KOPT-K1 (cell line): ENCODE measurements around the gene MOCS1.
"Not testable (repeated sequence)": the region's sequence is repeated elsewhere in the genome, so short reads cannot be mapped to it uniquely, and the experiment has no call there.

ENCODE experiments used
- H3K27ac ChIP-seq: fragments of 200-600 bp; sonication (generic); 2 replicates; pipeline ENCODE4 v1.5.1; 2016; ENCODE audit warnings: antibody characterized with exemption, mild to moderate bottlenecking, low read depth, low read length; ENCODE audit not compliant: poor library complexity, severe bottlenecking
- H3K36me3 ChIP-seq: fragments of 200-600 bp; sonication (generic); 2 replicates; pipeline ENCODE4 v1.5.1; 2017; ENCODE audit warnings: antibody characterized with exemption, mild to moderate bottlenecking, low read length, moderate library complexity; ENCODE audit not compliant: insufficient read depth
- H3K9me3 ChIP-seq: fragments of 200-600 bp; sonication (generic); 2 replicates; pipeline ENCODE4 v1.5.1; 2017; ENCODE audit warnings: antibody characterized with exemption, low read length, mild to moderate bottlenecking; ENCODE audit not compliant: insufficient read depth, poor library complexity, severe bottlenecking

The MOCS1 gene

DNA sequence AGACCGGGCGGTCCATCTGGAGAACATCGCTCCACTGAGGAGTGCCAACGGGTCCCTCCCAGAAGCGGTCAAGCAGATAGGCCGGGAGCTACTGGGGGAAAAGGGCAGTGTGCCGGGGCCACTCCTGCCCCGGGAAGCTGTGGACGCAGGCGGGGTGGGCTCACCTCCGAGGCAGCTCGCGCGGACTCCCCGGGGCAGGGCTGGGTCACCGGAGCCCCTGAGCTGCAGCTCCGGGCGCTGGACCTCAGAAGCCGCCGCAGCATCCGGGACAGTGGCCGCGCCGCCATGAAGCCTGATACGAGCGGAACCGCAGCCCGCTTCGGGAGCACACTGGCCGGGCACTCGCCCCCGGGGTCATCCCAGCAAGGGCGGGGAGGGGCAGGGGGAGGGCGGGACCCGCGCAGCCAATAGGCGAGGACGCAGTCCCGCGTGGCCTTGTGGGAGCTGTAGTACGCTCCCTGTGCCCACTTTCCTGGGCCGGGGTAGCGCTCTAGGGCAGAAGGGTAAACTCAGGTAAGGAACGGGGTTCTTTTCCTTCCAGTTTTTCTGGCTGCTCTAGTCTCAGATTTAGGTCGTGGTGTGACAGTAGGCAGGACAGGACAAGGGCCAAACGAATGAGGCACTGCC, at the start of gene MOCS1:
MOCS1 (minus strand) TSS at position 332 of the 627 bp plus-strand sequence; CDS start at position 287, 45 bp downstream.
- H3K27ac ChIP-seq = peak within 1 kb of the TSS; percentile 56
- no peaks in the 10 kb centered on the region for H3K36me3 ChIP-seq
- no peaks in the 10 kb centered on the region for H3K9me3 ChIP-seq

DNA sequence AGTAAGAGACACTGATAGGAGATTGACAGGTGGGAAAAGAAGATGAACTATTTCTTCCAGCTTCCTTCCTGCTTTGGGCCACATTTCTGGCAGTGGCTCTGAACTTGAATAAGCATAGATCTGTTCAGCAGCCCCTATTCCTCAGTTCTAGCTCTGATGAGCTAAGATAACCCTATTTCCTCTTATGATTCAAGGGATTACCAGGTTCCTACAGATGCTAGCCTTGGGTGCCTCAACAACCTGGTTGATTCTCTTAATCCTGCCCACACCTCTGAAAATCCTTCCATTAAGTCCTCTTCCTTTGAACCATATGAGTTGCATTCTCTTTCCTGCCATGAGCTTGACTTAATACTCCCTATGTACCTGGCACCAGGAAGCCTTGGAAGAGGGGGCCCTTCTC, 49.8 kb upstream of the MOCS1 start:
- Histone ChIP-seq H3K27ac (no peak overlapping the region), H3K36me3 (no peaks in the 10 kb centered on the region), H3K9me3 (no peaks in the 10 kb centered on the region)

DNA sequence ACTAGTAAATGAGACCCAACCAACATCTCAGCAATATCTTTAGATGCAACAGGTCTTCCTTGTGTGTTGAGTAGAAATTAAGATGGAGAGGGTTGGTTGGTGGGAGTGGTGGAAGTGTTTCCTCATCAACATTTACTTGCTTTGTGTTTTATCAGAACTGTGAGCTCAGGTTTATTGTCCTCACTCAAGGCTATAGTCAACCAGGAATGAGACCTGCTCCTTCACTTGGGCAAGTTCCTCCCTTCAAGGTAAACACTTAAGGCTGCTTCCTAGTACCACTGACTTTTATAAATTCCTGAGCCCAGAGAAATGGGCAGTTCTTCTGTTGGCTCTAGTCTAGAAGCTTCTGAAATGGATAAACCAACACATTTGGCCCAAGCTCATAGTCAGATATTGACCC, 48.9 kb upstream of the MOCS1 start:
- H3K27ac ChIP-seq = no peak overlapping the region
- H3K9me3 ChIP-seq = no peaks in the 10 kb centered on the region
- no peaks in the 10 kb centered on the region for H3K36me3 ChIP-seq

DNA sequence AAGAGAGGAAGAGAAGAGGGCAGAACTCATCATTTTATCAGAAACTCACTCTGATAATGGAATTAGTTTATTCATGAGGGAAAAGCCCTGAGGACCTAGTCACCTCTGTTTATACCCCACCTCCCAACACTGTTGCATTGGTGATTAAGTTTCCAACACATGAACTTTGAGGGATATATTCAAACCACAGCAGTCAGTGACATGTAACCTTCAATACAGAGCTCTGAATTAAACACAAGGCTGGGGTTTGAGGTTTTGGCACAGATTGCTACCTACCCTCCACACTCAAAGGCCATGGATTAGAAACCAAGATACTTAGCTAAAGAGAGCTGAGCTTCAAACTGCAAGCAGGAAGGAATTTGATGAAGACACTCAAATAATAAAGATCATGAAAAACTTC, 48.5 kb upstream of the MOCS1 start:
- H3K27ac ChIP-seq = no peak overlapping the region
- no peaks in the 10 kb centered on the region for H3K36me3 ChIP-seq
- no peaks in the 10 kb centered on the region for H3K9me3 ChIP-seq

DNA sequence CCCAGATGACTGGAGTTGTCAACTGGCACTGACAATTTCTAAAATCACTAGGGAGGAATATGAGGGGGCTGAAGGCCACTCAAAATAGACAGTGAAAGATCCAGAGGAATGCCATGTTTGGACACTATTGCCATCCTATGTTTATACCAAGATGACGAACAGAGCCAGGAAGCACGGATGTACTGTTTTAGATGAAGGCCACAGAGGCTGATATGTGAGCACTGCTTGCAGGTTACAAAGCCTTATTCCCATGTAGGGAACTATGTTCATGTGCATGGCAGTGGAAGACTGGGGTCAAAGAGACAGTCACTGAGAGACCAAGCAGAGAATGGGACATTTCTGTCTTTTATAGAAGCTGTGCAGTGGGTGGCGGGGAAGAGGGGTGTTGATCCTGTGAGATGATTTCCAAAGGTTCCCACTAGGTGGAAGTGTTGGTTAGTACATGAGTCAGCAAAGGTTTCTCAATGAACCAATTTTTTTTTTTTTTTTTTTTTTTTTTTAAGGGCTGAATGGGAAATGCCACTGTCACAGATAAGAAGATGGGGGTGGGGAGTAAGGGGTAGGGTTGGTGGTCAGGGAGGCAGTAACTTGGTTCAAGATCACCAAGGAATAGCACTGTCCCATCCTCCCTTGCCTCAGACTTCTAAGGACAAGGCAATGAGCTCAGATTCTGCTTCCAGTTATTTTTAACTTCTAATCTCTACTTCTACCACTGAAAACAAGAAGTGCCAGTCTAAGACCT, 46.7 kb upstream of the MOCS1 start:
- Histone ChIP-seq H3K36me3 (no peaks in the 10 kb centered on the region), H3K27ac (no peak overlapping the region), H3K9me3 (no peaks in the 10 kb centered on the region)

DNA sequence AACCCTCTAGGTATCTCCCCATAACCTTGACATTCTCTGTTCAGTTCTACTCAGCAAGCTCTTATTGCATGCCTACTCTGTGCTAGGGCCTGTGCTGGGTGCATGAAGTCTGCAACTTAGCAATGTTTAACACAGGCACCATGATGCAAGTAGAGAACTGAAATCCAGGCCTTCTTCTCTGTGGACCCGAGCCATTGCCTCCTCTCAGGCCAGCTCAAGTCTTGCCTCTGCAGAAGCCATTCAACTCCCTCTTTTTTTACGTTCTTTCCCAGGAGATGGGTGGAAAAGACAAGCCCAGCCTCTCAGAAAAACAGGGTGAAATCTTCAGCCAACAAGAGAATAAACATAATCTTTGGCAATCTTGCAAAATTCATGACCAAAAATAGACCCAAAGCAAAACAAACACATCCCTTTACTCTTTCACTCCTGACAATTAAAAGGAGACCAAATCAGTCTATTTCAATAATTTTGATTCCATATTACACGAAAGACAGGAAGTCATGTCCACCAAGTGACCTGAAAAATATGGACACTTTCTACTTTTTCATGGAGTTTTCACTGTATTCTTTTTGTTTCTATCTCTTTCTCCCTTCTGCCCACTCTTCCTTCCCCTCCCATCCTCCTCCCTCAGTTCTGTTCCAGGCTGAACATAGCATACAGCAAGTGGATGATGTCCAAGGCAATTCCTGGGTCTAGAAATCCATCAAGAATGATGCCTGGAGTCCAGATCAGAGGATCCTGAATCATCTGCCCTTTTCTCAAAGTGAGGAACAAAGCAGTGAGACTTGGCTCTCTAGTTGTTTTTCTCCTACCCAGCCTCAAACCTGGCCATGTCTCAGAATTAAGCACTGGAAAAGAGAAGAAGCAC, 45.4 kb upstream of the MOCS1 start:
- H3K36me3 ChIP-seq = no peaks in the 10 kb centered on the region
- H3K9me3 ChIP-seq = no peaks in the 10 kb centered on the region
- no peak overlapping the region for H3K27ac ChIP-seq

DNA sequence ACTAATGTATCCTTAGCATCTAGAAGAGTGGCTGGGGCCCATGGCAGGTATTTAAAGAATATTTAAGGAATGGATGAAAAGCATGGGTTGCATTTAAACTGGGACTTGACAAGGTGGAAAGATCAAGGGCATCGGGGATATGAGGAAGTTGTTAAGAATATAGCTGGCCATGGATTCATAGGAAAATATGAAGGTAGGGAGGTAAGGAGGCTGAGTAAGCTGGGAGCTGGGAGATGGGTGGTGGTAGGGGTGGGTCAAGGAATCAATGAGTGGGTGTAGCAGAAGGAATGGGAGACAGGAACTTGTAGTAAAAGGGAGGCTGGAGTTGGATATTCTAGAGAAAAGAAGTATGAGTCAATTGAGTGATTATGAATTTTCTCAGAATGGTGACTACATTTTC, 44.0 kb upstream of the MOCS1 start:
- no peak overlapping the region for H3K27ac ChIP-seq
- no peaks in the 10 kb centered on the region for H3K9me3 ChIP-seq
- no peaks in the 10 kb centered on the region for H3K36me3 ChIP-seq

DNA sequence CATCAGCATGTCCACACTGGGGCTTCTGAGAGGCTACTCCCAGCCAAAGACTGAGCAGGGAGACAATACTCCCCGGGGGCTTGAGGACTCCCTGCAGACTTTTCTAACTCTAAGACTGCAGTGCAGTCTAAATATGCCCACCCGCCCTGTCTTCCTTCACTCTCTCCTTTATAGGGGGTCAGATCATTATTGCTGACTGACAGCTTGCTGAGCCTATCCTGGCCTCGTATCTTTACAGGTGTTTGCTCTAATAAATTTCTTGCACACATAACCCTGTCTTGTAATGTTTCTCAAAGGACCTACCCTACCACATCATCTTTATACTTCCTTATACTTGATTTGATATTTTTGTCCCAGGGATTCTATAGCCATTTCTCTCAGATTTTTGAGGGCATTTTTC, 39.4 kb upstream of the MOCS1 start:
- no peaks in the 10 kb centered on the region for H3K9me3 ChIP-seq

DNA sequence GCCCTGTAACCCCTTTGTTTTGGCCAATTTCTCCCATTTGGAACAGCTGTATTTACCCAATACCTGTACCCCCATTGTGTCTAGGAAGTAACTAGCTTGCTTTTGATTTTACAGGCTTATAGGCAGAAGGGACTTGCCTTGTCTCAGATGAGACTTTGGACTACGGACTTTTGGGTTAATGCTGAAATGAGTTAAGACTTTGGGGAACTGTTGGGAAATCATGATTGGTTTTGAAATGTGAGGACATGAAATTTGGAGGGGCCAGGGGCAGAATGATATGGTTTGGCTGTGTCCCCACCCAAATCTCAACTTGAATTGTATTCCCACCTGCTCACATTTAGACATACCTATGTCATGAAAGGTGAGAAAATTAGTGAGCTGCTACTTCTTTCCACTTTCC, 38.5 kb upstream of the MOCS1 start:
- not testable (repeated sequence) for H3K36me3 ChIP-seq, H3K27ac ChIP-seq, H3K9me3 ChIP-seq

More for the DNA sequence above, 39.4 kb upstream of the MOCS1 start:
- H3K27ac ChIP-seq = no peak overlapping the region
- no peaks in the 10 kb centered on the region for H3K36me3 ChIP-seq

DNA sequence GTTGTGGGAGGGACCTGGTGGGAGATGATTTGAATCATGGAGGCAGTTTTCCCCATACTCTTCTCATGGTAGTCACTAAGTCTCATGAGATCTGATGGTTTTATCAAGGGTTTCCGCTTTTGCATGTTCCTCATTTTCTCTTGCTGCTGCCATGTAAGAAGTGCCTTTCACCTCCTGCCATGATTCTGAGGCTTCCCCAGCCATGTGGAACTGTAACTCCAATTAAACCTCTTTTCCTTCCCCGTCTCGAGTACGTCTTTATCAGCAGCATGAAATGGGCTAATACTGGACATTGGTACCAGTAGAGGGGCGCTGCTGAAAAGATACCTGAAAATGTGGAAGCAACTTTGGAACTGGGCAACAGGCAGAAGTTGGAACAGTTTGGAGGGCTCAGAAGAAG, 36.9 kb upstream of the MOCS1 start:
- H3K9me3 ChIP-seq, H3K27ac ChIP-seq, H3K36me3 ChIP-seq: not testable (repeated sequence)

DNA sequence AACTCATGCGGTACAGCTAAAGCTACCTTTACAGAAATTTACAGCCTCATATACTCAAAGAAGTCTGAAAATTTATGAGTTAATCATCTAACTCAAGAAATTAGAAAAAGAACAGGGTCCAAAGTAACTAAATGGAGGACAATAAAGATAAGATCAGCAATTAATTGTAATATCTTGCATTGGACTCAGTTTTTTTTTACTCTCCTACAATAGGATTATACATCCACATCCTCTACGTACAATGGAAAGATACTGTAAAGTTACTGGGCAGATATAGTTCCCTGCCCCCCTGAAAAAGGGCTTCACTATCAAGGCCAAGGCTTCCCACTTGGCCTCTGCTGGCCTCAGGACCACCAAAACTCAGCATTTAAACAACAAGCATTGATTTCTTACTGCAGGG, 31.5 kb upstream of the MOCS1 start:
- Histone ChIP-seq H3K27ac (no peak overlapping the region), H3K36me3 (no peaks in the 10 kb centered on the region)

DNA sequence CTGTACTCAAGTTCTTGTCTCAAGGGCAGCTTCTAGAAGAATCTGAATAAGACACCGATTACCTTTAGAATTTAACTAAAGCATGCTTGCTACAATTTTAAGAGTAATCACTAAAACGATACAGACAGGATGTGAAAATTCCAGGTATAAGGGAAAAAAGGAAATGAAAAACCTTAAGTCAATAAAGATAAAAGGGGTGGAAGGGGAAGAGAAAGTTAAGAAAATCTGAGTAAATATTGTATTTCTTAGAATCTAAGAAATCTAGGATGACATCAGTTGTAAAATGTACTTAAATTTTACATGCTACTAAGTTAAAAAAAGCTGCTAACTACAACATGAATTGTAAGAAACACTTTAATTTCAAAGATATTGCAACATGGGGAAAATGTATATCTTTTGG, 30.3 kb upstream of the MOCS1 start:
- H3K27ac ChIP-seq = no peak overlapping the region
- H3K36me3 ChIP-seq = no peaks in the 10 kb centered on the region
- H3K9me3 ChIP-seq = peaks cover 6% of the 10 kb centered on the region

More for the DNA sequence above, 31.5 kb upstream of the MOCS1 start:
- H3K9me3 ChIP-seq = no peaks in the 10 kb centered on the region

DNA sequence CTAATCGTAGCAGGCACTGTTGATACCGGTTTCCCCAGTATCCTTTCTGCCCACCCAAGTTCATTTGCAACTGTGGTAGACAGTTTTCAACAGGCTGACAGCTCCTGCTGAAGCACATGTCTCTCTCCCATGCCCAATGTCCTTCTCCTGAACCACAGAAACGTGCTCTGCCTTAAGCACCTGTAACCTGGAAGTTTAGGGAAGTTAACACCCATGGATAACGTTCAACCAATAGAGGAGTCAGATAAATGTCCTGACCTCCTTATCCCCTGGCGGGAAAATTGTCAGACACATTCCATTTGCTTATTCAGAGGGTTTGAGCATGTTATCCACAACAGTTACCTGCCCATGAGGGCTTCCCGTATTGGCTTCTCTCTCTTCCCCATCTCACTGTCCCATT, 29.8 kb upstream of the MOCS1 start:
- H3K36me3 ChIP-seq = no peaks in the 10 kb centered on the region
- no peak overlapping the region for H3K27ac ChIP-seq
- H3K9me3 ChIP-seq = peaks cover 6% of the 10 kb centered on the region

DNA sequence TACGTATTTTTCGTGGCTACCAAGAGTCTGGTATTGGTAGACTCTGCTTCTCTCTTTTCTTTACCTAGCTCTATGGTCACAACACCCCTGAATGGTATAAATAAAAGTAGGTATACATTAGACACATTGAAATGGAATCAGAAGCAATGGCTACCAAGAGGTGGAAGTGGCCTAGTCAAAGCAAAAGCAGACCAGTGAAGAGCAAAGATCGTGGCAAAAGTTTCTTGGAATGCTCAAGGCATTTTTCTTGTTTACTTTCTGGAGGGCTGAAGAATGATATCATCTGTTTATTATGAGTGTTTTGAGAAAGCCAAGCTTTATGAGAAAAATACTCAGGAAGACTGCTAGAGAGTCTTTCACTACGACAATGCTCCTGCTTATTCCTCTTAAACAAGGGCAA, 28.6 kb upstream of the MOCS1 start:
- Histone ChIP-seq H3K27ac (no peak overlapping the region), H3K36me3 (no peaks in the 10 kb centered on the region), H3K9me3 (peaks cover 13% of the 10 kb centered on the region)

DNA sequence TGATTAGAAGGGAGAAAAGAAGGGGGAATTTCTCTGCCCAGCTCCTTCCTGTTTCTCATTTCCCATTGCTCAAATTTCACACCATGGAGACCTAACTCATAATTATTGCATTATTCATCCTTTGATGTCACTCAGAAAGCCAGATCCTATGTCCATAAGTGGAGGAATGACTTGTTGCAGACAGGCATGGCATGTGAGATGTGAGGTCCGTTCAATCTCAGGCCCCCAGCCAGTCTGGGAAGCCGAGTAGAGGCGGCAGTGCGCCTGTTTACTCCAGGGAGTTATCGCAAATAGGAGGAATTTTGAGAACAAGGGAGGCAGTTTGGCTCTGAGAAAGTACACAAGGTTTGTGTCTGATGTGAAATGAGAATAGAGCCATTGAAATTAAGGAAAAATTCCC, 26.9 kb upstream of the MOCS1 start:
- Histone ChIP-seq H3K27ac (no peak overlapping the region), H3K9me3 (peaks cover 13% of the 10 kb centered on the region), H3K36me3 (no peaks in the 10 kb centered on the region)
